GM23338 (cell line): ENCODE measurements around the gene ZNF716. TPM values are rescaled to one million over a fixed set of nuclear protein-coding genes. Genes with fewer than 3 reads are reported as not detected.
"Not testable (repeated sequence)": the region's sequence is repeated elsewhere in the genome, so short reads cannot be mapped to it uniquely, and the experiment has no call there.

Experiments
- ATAC-seq: fragments of 200-7000 bp; cut with Tn5 transposase; 3 replicates; pipeline ENCODE4 v1.9.1; 2020
- DNase-seq: peaks from one replicate; pipeline ENCODE4 v3.0.0-alpha.2; 2015; ENCODE audit warnings: low spot score
- H2AFZ ChIP-seq: fragments of 200-600 bp; sonication (generic); 2 replicates; pipeline ENCODE4 v1.8.0; 2016; ENCODE audit warnings: antibody characterized with exemption, mild to moderate bottlenecking, moderate library complexity
- H3F3A ChIP-seq: fragments of 200-600 bp; sonication (generic); replicated peaks from 2 replicates; pipeline ENCODE4 v1.8.0; 2017; ENCODE audit warnings: antibody characterized with exemption, mixed run types, low read depth
- H3K27ac ChIP-seq: fragments of 200-600 bp; sonication (generic); 2 replicates; pipeline ENCODE4 v1.6.1; 2016; ENCODE audit warnings: low read depth
- H3K27me3 ChIP-seq: fragments of 200-600 bp; sonication (generic); 2 replicates; pipeline ENCODE4 v1.8.0; 2016; ENCODE audit warnings: mild to moderate bottlenecking, mixed run types, moderate library complexity; ENCODE audit not compliant: insufficient read depth
- H3K36me3 ChIP-seq: fragments of 200-600 bp; sonication (generic); 2 replicates; pipeline ENCODE4 v1.8.0; 2016; ENCODE audit warnings: mild to moderate bottlenecking; ENCODE audit not compliant: insufficient read depth
- H3K4me1 ChIP-seq: fragments of 200-600 bp; sonication (generic); 2 replicates; pipeline ENCODE4 v1.8.0; 2016; ENCODE audit warnings: mild to moderate bottlenecking, moderate library complexity; ENCODE audit not compliant: insufficient read depth
- H3K4me2 ChIP-seq: fragments of 200-600 bp; sonication (generic); 2 replicates; pipeline ENCODE4 v1.7.1; 2017; ENCODE audit warnings: mixed run types
- H3K4me3 ChIP-seq: fragments of 200-600 bp; sonication (generic); 2 replicates; pipeline ENCODE4 v1.6.1; 2016; ENCODE audit warnings: mixed run types
- H3K79me2 ChIP-seq: fragments of 200-600 bp; sonication (generic); replicated peaks from 2 replicates; pipeline ENCODE4 v1.8.0; 2017; ENCODE audit warnings: mild to moderate bottlenecking; ENCODE audit not compliant: insufficient read depth
- H3K9me2 ChIP-seq: fragments of 200-600 bp; sonication (generic); 2 replicates; pipeline ENCODE4 v1.8.0; 2017; ENCODE audit not compliant: insufficient read depth
- H4K20me1 ChIP-seq: fragments of 200-600 bp; sonication (generic); replicated peaks from 2 replicates; pipeline ENCODE4 v1.8.0; 2017; ENCODE audit warnings: mild to moderate bottlenecking; ENCODE audit not compliant: insufficient read depth
- H3K27ac Mint-ChIP-seq: 2 replicates; pipeline ENCODE4 v1.8.0; 2020; ENCODE audit warnings: inconsistent platforms, mild to moderate bottlenecking, moderate library complexity, mixed read lengths
- H3K27me3 Mint-ChIP-seq: 3 replicates; pipeline ENCODE4 v1.8.0; 2022; ENCODE audit warnings: low read depth, mild to moderate bottlenecking, moderate library complexity, mixed read lengths, inconsistent platforms; ENCODE audit not compliant: insufficient read depth, poor library complexity
- H3K36me3 Mint-ChIP-seq: 3 replicates; pipeline ENCODE4 v1.8.0; 2021; ENCODE audit warnings: low read depth, mild to moderate bottlenecking, inconsistent platforms, moderate library complexity, mixed read lengths
- H3K4me1 Mint-ChIP-seq: 3 replicates; pipeline ENCODE4 v1.8.0; 2020; ENCODE audit warnings: mild to moderate bottlenecking, inconsistent platforms, mixed read lengths
- H3K4me3 Mint-ChIP-seq: 3 replicates; pipeline ENCODE4 v1.8.0; 2021; ENCODE audit warnings: moderate library complexity, mild to moderate bottlenecking, inconsistent platforms, mixed read lengths
- H3K9me3 Mint-ChIP-seq: 3 replicates; pipeline ENCODE4 v1.8.0; 2020; ENCODE audit warnings: moderate library complexity, mild to moderate bottlenecking, inconsistent platforms, mixed read lengths
- POLR2AphosphoS5 ChIP-seq: IDR thresholded peaks from 2 replicates; pipeline ENCODE4 v1.6.1; 2016; ENCODE audit warnings: antibody characterized with exemption, low read depth
- polyA plus RNA-seq: library from polyadenylated mRNA; unstranded; fragments of >200 nt; fragmentation: Nextera tagmentation; extraction: Ambion mirVana; gene quantifications from 2 replicates; pipeline ENCODE4 v1.2.1, GENCODE V29; 2016
- total RNA-seq: library from RNA; depleted of rRNA; stranded (reverse); fragments of >200 nt; shearing (Covaris generic); gene quantifications from 2 replicates; pipeline ENCODE4 v1.2.3, GENCODE V29; 2014
- TF ChIP-seq, protein P1 (sequence below): fragments of 250-450 bp; sonication (Bioruptor Pico); IDR thresholded peaks from 2 replicates; pipeline ENCODE4 v1.5.0; 2020; ENCODE audit warnings: mild to moderate bottlenecking, moderate library complexity
- TF ChIP-seq, protein P2 (sequence below): IDR thresholded peaks from one replicate; pipeline ENCODE4 v1.6.1; 2018; ENCODE audit warnings: antibody characterized with exemption; ENCODE audit not compliant: unreplicated experiment

The ZNF716 gene
- total and polyA plus RNA-seq, 2 experiments from 2014 or later, result not detected

DNA sequence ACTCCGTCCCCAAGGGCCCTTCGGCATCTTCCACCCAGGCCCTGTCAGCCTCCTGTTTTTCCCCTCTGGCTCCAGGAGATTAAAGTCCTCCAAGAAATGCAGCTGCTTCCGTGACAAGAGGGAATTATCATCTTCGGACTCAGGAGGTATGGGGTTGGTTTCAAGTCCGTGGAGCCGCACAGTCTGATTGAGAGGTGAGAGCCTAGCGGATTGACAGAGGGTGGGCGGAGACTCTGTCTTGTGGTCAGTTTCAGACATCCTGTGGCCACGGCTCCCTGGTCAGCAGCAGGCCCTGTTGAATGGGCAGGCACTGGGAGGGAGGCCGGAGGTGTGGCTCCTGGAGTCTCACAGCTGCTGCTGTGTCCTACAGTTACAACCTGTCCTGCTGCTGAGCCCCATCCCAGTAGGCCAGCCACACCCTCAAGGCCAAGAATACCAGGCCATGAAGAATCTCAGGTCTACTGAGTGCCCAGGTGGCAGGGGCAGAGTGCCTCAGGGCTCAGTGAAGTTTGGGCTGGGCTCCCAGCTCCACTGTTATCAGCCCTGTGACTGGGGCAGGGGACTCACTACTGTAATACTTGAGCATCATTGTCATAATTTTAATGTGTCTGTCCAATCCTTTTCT lies 49.3 kb upstream of the ZNF716 start (continued):
- TF ChIP-seq, protein P1, sequence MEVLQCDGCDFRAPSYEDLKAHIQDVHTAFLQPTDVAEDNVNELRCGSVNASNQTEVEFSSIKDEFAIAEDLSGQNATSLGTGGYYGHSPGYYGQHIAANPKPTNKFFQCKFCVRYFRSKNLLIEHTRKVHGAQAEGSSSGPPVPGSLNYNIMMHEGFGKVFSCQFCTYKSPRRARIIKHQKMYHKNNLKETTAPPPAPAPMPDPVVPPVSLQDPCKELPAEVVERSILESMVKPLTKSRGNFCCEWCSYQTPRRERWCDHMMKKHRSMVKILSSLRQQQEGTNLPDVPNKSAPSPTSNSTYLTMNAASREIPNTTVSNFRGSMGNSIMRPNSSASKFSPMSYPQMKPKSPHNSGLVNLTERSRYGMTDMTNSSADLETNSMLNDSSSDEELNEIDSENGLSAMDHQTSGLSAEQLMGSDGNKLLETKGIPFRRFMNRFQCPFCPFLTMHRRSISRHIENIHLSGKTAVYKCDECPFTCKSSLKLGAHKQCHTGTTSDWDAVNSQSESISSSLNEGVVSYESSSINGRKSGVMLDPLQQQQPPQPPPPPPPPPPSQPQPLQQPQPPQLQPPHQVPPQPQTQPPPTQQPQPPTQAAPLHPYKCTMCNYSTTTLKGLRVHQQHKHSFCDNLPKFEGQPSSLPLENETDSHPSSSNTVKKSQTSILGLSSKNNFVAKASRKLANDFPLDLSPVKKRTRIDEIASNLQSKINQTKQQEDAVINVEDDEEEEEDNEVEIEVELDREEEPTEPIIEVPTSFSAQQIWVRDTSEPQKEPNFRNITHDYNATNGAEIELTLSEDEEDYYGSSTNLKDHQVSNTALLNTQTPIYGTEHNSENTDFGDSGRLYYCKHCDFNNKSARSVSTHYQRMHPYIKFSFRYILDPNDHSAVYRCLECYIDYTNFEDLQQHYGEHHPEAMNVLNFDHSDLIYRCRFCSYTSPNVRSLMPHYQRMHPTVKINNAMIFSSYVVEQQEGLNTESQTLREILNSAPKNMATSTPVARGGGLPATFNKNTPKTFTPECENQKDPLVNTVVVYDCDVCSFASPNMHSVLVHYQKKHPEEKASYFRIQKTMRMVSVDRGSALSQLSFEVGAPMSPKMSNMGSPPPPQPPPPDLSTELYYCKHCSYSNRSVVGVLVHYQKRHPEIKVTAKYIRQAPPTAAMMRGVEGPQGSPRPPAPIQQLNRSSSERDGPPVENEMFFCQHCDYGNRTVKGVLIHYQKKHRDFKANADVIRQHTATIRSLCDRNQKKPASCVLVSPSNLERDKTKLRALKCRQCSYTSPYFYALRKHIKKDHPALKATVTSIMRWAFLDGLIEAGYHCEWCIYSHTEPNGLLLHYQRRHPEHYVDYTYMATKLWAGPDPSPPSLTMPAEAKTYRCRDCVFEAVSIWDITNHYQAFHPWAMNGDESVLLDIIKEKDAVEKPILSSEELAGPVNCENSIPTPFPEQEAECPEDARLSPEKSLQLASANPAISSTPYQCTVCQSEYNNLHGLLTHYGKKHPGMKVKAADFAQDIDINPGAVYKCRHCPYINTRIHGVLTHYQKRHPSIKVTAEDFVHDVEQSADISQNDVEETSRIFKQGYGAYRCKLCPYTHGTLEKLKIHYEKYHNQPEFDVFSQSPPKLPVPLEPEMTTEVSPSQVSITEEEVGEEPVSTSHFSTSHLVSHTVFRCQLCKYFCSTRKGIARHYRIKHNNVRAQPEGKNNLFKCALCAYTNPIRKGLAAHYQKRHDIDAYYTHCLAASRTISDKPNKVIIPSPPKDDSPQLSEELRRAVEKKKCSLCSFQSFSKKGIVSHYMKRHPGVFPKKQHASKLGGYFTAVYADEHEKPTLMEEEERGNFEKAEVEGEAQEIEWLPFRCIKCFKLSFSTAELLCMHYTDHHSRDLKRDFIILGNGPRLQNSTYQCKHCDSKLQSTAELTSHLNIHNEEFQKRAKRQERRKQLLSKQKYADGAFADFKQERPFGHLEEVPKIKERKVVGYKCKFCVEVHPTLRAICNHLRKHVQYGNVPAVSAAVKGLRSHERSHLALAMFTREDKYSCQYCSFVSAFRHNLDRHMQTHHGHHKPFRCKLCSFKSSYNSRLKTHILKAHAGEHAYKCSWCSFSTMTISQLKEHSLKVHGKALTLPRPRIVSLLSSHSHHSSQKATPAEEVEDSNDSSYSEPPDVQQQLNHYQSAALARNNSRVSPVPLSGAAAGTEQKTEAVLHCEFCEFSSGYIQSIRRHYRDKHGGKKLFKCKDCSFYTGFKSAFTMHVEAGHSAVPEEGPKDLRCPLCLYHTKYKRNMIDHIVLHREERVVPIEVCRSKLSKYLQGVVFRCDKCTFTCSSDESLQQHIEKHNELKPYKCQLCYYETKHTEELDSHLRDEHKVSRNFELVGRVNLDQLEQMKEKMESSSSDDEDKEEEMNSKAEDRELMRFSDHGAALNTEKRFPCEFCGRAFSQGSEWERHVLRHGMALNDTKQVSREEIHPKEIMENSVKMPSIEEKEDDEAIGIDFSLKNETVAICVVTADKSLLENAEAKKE, result no peak
- TF ChIP-seq, protein P2, sequence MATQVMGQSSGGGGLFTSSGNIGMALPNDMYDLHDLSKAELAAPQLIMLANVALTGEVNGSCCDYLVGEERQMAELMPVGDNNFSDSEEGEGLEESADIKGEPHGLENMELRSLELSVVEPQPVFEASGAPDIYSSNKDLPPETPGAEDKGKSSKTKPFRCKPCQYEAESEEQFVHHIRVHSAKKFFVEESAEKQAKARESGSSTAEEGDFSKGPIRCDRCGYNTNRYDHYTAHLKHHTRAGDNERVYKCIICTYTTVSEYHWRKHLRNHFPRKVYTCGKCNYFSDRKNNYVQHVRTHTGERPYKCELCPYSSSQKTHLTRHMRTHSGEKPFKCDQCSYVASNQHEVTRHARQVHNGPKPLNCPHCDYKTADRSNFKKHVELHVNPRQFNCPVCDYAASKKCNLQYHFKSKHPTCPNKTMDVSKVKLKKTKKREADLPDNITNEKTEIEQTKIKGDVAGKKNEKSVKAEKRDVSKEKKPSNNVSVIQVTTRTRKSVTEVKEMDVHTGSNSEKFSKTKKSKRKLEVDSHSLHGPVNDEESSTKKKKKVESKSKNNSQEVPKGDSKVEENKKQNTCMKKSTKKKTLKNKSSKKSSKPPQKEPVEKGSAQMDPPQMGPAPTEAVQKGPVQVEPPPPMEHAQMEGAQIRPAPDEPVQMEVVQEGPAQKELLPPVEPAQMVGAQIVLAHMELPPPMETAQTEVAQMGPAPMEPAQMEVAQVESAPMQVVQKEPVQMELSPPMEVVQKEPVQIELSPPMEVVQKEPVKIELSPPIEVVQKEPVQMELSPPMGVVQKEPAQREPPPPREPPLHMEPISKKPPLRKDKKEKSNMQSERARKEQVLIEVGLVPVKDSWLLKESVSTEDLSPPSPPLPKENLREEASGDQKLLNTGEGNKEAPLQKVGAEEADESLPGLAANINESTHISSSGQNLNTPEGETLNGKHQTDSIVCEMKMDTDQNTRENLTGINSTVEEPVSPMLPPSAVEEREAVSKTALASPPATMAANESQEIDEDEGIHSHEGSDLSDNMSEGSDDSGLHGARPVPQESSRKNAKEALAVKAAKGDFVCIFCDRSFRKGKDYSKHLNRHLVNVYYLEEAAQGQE, result no peak
- no peak for TF ChIP-seq POLR2AphosphoS5

DNA sequence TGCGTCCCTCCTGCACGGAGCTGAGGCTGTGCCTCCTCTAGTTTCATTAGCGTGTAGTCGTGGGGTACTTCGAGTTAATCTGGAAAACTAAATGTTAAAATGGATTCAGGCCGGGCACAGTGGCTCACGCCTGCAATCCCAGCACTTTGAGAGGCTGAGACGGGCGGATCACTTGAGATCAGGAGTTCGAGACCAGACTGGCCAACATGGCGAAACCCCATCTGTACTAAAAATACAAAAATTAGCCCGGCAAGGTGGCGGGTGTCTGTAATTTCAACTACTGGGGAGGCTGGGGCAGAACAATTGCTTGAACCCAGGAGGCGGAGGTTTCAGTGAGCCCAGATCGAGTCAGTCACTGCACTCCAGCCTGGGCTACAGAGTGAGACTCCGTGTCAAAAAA lies 46.9 kb upstream of the ZNF716 start:
- H3K36me3 Mint-ChIP-seq, result peaks cover 38% of the 10 kb centered on the region
- not testable (repeated sequence) for H3F3A ChIP-seq, H3K4me1 ChIP-seq, H3K9me2 ChIP-seq, H3K27ac ChIP-seq, H3K4me2 ChIP-seq, H3K27me3 Mint-ChIP-seq, H3K79me2 ChIP-seq, H3K36me3 ChIP-seq, H3K27ac Mint-ChIP-seq, DNase-seq, H3K4me3 ChIP-seq, H3K4me3 Mint-ChIP-seq, H3K4me1 Mint-ChIP-seq, ATAC-seq, H4K20me1 ChIP-seq, H3K27me3 ChIP-seq, H2AFZ ChIP-seq
- peaks cover 99% of the 10 kb centered on the region for H3K9me3 Mint-ChIP-seq
